GM12875 (cell line): ENCODE data around the gene PSMA8.
A peak's percentile ranks its signal among the peaks of the same experiment; 100 is the strongest.
"Not testable (repeated sequence)": the region's sequence is repeated elsewhere in the genome, so short reads cannot be mapped to it uniquely, and the experiment has no call there.

Experiments
- H3K4me3 ChIP-seq: one replicate; pipeline ENCODE4 v1.5.1; 2011; ENCODE audit warnings: low read depth, low read length, control low read depth
- CTCF ChIP-seq: IDR thresholded peaks from 2 replicates; pipeline ENCODE4 v1.5.1; 2011; ENCODE audit warnings: low read depth, mild to moderate bottlenecking, control low read depth, inconsistent platforms, low read length, moderate library complexity, borderline replicate concordance; ENCODE audit not compliant: insufficient read depth

PSMA8 gene

GRCh38 chr18:26225915-26226228 is 92.2 kb downstream of the PSMA8 start:
- peak overlapping the region; percentile 100 for H3K4me3 ChIP-seq
- no peak for TF ChIP-seq CTCF

- 0 out of 2 replicates have a peak, but pooled peaks have one; percentile 1 for TF ChIP-seq CTCF
- peak within 1 kb of the TSS; percentile 100 for H3K4me3 ChIP-seq
Measured at GRCh38 chr18:26226229-26227050, 92.8 kb downstream of the PSMA8 start, which contains the start of gene TAF4B. TAF4B (plus strand) TSS chr18:26226445; CDS start chr18:26226934, 489 bp downstream.

- H3K4me3 ChIP-seq: peak overlapping the region; percentile 100
- TF ChIP-seq CTCF: no peak
Measured at GRCh38 chr18:26227051-26227670, 93.5 kb downstream of the PSMA8 start.

GRCh38 chr18:26228562-26229260 is 95.0 kb downstream of the PSMA8 start:
- no peak overlapping the region for H3K4me3 ChIP-seq

GRCh38 chr18:26230497-26230896 is 96.8 kb downstream of the PSMA8 start:
- TF ChIP-seq CTCF: no peak
- H3K4me3 ChIP-seq: no peak overlapping the region

More at GRCh38 chr18:26228562-26229260, 95.0 kb downstream of the PSMA8 start:
- no peak for TF ChIP-seq CTCF

- no peak for TF ChIP-seq CTCF
- H3K4me3 ChIP-seq: no peak overlapping the region
Measured at GRCh38 chr18:26233208-26233607, 99.5 kb downstream of the PSMA8 start.

GRCh38 chr18:26237363-26237762 is 103.7 kb downstream of the PSMA8 start:
- not testable (repeated sequence) for H3K4me3 ChIP-seq

- not testable (repeated sequence) for H3K4me3 ChIP-seq
Measured at GRCh38 chr18:26238718-26239117, 105.0 kb downstream of the PSMA8 start.

GRCh38 chr18:26242392-26242791 is 108.7 kb downstream of the PSMA8 start:
- not testable (repeated sequence) for H3K4me3 ChIP-seq
